PC-3 (cell line): ENCODE results near the gene YES1.

Experiments used
- EZH2 ChIP-seq: fragments of 300-600 bp; sonication (generic); IDR thresholded peaks from one replicate; pipeline ENCODE4 v1.6.1; 2017; ENCODE audit warnings: antibody characterized with exemption, mild to moderate bottlenecking, low read length; ENCODE audit not compliant: unreplicated experiment
- TF ChIP-seq, protein P1 (sequence below): fragments of 300-600 bp; sonication (generic); conservative IDR thresholded peaks from 2 replicates; pipeline ENCODE4 v1.5.1; 2017; ENCODE audit warnings: antibody characterized with exemption, low read depth, mild to moderate bottlenecking, low read length

- TF ChIP-seq, protein P1, sequence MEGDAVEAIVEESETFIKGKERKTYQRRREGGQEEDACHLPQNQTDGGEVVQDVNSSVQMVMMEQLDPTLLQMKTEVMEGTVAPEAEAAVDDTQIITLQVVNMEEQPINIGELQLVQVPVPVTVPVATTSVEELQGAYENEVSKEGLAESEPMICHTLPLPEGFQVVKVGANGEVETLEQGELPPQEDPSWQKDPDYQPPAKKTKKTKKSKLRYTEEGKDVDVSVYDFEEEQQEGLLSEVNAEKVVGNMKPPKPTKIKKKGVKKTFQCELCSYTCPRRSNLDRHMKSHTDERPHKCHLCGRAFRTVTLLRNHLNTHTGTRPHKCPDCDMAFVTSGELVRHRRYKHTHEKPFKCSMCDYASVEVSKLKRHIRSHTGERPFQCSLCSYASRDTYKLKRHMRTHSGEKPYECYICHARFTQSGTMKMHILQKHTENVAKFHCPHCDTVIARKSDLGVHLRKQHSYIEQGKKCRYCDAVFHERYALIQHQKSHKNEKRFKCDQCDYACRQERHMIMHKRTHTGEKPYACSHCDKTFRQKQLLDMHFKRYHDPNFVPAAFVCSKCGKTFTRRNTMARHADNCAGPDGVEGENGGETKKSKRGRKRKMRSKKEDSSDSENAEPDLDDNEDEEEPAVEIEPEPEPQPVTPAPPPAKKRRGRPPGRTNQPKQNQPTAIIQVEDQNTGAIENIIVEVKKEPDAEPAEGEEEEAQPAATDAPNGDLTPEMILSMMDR: no peak
- no peak for TF ChIP-seq EZH2
Observed at GRCh38 chr18:677951-678381, 134.1 kb downstream of the YES1 start.
